ENCODE data around the gene EDA.
A peak's percentile ranks its signal among the peaks of the same experiment; 100 is the strongest.

Gene EDA

DNA sequence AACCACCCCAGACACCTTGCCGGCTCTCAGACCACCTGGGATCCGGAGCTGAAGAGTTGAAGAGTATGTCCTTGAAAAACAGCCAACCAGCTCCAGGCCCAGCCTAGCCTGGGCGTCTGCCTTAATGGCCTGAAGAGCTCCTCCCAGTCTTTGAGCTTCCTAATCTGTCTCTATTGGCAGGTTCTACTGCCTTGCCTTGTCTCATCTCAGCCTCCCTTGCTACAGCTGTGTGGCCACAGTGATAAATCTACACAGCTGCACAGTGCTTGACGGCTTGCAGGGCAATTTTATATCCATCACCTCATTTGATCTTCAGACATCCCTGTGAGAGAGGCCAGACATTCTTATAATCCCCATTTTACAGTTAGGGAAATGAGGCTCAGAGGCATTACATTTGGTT lies 413.9 kb downstream of the EDA start:
- DNase-seq, result no peak

DNA sequence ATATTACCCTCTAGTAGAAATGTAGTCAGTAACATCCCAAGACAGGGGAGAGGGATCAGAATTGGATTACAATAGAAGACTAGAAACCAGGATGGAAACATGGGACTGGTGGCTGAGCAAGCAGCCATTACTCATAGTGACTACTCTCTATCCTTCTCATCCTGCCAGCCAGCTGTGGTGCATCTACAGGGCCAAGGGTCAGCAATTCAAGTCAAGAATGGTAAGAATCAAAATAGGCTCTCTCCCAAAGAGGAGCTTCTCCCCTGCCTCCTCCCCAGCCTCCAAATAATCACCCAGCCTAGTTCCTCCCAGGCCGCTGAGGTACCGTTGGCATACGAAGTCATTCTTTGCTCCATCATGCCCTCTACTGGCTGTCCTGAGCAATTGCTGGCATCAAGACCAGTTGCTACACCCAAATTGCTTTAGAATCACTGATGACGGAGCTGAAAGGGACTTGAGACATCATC lies 414.4 kb downstream of the EDA start:
- DNase-seq, result peak; percentile 45 to 60

DNA sequence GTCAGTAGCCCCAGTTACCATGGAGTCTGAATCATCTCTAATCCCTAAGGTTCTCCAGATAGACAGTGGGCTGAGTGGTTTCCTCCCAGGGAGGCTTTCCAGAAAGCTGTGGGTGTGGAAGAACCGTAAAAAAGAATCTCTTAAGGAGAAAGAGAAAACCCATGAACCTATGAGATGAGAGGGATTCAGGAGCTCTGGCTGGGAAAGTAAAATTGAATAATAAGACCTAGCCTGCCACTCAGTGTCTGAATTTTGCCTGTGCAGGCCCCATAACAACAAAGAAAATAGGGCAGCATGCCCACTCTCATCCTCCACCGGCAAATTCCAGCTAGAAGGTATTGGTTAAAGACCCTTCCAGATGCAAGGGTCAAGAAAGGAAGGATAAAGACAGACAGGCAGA lies 416.9 kb downstream of the EDA start:
- DNase-seq, result no peak

DNA sequence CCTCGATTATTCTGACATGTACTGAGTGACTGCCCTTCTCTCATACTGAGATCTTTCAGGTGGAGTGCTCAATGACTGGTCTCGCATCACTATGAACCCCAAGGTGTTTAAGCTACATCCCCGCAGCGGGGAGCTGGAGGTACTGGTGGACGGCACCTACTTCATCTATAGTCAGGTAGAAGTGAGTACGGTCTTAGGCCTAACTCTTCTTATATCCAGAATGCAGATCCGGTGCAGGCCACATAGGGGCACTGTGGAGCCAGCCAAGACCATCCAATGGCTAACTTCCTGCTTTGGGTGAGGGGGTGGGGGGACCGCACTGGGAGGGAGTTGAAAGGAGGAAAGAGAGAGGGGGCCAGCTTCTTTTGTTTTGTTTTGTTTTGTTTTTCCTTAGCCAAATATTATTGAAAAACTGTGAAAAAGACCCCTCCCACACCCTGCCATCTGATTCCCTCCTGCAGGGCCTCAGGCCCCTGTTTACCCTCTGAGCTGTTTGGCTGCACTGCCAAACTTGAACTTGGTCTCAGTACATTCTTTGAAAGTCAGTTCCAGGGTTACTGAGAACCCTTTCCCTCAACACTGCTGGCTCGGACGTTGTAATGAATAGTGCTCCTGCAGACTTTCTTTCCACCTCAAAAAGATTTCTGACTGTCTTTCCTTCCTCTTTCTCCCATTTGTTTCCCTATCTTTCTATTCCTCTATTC lies 417.6 kb downstream of the EDA start:
- DNase-seq, result peak in 1 of 2 donors; percentile 33

DNA sequence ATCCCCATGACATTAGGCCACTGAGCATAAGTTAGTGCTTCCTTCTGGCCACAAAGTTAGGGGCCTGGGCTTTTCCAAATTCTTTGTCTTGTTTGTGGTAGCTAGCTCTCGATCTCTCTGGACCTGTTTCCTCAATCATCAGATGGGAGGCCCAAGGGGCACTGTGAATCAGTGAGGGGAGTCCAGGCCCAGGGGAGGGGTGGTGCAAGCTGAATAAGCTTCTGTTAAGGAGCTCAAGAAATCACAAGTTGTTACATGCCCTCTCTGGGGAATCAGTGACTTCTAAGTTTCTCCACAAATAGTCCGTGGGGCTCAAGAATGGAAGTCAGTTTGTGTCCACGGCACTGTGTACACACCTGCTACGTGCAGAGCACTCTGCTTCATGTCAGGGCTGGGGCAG lies 418.7 kb downstream of the EDA start:
- no peak for DNase-seq

DNA sequence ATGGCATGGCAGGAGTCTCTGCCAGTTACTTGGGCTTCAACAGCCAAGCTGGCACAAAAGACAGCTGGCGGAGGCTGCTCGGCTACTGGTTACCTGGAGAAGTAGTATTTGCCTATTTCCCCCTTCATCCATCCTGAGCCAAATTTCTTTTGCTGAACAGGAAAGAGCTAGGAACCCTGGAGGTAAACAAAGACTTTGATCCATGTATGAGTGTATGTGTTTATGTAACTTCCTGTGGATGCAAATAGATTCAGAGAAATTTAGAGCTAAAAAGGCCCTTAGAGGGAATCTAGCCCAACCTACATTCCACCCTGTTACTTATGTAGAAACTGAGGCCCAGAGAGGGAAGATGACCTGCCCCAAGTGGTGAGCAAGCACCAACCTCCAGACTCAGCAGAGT lies 422.6 kb downstream of the EDA start:
- no peak for DNase-seq

DNA sequence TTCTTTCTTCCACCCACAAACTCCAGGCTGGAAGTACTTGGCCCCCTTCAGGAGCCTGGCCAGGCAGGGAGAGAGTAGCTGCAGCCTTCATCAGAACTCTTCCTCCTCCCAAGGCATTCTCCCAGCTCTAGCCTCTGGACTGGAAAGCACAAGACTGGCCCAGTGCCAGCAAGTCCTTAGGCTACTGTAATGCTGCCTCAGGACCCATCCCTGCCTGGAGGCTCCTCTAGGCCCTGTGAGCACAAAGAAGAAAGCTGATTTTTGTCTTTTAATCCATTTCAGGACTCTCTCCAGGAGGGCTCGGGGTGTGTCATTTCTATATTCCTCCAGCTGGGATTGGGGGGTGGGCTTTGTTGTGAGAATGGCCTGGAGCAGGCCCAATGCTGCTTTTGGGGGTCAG lies 423.0 kb downstream of the EDA start:
- DNase-seq, result no peak

DNA sequence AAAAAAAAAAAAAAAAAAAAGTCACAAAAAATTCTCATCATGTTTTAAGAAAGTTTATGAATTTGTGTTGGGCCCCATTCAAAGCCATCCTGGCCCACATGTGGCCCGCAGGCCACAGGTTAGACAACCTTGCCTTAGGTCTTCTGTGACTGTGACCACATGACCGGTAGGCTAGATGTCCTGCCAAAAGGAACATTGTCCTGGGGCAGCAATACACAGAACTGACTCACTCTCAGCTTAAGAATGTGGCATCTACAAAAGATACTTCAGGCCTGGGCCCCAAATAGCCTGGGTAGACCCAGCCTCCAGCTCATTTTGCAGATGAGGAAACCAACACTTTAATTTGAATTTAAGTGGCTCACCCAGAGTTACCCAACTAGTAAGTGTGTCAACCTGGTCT lies 423.8 kb downstream of the EDA start:
- DNase-seq, result no peak

DNA sequence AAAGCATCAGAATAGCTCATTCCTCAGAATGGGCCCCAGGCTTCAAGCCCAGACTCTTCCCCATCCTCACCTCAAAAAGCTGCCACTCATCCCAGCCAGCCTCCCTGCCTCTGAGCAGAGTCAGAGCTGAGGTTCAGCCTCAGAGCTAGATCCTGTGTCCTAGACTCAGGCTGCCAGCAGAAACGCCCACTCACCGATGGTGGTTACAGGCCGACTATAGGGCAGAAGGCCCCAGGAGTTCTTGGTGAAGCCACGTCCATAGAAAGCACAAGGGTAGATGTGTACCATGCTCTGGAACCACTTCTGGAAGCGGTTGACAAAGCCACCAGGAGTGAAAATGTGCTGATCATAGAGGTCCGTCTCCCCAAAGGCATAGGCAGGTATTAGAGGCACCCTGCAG lies 426.1 kb downstream of the EDA start:
- DNase-seq, result no peak

DNA sequence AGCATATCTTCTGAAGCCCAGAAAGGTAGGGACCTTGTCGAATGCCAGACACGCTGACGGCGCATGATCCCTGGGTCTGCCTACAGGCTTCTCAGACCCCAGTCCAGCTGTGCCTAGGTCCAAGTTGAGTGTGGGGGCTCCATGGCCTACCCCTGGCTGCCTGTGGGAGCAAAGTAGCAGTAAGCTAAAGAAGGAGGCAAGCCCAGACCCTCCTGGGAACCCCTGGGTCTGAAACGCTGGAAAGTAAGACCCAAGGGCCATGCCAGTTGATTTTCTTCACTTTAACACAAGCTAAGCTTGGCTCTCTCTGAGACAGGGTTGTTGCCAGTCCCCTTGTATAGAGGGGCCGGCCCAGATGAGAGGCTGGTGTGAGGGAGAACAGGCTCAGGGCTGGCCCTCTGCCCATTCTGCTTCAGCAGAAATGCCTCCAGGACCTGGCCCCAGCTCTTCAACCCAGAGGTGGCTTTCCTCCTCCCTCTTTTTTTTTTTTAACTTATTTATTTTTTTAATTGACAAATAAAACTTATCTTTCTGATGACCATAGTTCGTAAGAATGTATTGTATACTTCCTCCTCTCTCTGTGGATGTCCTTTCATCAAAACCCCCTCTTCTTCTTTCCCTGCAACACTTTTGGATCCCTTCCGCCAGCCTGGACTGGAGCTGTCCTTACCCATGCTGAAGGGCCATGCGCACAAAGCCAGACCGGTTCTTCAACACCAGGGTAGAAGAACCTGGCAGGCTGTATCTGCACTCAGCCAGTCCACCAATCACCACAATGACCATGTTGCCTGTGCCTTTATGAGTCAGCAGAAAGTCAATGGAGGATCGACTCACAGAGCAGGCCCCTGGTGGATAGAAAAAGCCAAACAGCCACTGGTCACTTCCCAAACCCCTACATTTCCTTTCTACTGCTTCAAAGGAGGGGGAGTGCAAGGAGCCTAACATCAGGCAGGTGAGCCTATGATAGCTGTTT lies 426.8 kb downstream of the EDA start:
- DNase-seq, result no peak

DNA sequence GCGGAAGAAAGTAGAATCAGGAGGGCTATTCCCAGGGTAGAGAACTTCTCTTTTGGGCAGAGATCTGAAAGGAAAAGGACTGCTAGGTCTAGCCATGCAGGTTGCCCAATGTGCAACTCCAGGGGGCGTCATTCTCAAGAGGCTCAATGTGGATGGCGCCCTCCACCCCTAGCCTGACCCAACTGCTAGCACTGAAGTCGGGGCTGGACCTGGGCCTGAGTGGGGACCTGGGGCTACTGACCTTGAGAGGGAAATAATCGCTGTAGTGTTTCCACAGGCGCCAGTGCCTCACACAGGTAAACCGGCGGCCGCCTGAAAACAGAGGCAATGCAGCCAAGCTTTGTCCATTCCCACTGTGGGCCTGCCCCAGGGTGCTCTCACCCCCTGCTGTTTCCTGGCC lies 427.8 kb downstream of the EDA start:
- no peak for DNase-seq

DNA sequence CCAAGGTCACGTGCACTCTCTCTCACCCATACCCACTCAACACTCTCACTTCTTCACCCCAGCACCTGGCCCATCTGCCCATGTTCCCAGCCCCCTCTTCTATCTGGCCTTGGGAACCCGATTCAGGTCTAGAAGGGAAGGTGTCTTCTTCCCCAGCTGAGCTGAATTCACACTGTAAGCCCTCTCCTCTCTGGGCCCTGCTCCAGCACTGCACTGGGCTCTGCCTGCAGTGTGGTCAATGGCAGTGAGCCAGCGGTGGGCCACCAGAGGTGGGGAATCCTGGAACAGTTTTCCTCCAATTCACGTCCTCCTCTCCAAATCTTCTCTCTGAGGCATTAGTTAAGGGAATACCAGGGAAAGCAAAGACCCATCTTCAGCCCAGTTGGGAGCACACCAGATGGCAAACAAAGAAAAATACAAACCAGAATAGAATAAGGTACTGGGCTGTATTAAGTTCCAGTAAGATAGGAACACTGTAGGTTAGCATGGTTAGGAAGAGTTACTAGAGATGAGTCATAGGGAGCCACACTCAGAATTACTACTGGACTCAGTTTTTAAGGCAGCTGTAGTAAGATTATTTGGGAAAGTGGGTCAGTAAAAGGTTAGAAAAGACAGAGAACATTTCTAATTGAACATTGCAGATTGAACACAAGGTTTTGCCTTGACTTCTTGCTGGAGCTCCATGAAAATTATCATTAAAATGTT lies 428.8 kb downstream of the EDA start:
- no peak for DNase-seq

DNA sequence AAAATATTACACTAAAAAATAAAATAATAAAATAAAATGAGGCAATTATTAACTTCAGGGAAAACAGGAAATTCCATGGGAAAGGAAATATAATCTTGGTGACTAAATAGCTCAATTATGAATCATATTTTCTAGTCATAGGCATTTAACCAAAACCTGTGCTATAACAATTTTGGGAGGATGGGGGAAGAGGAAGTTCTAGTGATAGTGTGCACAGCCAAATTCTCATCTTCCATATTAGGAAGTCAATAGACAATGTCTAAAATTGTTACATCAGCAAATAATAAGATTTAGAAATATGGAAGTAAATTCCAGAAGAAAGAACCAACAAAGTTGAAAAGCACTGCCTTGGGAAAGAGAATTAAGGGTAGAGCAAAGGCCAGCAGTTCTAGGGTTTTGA lies 431.1 kb downstream of the EDA start:
- no peak for DNase-seq

DNA sequence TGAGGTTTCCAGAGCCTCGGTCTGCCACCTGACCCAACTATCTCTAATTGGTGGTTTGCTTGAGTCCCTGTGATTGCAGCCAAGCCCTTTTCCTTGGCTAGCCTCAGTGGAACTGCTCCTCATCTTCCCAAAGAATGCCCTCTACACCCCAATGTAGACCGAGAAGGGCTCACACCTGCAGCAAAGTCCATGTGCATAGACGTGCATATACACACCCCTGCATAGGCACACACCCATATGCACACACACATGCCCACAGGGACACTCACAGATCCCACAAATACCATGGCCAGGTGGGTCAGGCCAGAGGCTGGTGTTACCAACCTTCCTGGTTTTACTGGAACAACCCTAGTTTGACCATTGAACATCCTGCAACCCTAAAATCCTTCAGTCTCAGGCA lies 433.5 kb downstream of the EDA start:
- DNase-seq, result no peak

DNA sequence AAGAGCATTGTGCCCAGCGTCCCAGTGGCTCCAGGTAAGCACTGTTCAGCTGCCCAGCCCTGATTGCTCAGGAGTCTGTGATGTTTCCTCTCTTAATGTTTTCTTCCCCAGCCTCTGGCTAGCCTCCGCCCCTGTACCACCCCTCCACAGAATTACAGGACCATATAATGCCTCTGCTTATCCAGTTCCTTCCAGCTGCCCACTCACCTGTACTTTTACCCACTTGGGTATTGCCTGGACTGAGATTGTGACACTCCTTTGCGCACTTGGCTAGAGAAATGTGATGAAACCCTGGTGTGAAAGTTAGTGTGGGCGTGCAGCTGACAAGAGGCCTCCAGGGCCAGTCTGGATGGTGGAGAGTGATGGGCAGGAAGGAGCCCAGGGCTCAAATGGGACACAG lies 434.0 kb downstream of the EDA start, which contains the start of gene AWAT2:
AWAT2 (minus strand) TSS at position 14 of the 400 bp plus-strand sequence; CDS start at position 8, 6 bp downstream.
- DNase-seq, result peak; percentile 37 to 53

DNA sequence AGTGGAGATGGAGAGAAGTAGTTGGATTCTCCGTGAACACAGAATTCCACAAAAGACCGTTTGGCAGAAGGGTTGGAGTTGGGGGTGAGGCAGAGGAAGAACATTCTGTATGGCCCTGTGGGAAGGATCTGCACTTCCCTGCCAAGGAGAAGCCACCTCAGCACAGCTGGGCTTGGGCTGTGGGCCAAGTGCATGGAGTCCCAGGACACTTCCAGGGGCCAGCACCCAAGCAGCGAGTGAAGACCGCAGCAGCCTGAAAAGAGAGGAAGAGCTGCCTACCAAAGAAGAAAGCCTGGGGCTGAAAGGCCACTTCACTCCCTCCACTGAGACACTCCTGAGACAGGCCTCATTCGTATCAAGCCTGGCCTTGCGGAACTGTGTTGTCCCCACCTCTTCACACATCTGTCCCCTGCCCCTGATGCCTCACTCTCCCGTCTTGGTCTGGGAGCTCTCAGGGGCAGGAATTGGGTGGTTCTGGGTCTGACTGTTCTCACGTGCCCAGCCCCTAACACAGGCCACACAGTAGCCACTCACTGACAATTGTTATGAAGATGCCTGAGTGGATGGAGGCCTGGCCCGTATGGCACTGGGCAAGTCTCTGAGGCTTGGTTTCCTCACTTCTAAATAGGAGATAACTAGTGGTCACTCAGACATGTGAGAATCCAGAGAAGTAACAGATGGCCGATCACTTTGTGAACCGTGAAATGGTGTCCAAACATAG lies 437.1 kb downstream of the EDA start:
- no peak for DNase-seq

DNA sequence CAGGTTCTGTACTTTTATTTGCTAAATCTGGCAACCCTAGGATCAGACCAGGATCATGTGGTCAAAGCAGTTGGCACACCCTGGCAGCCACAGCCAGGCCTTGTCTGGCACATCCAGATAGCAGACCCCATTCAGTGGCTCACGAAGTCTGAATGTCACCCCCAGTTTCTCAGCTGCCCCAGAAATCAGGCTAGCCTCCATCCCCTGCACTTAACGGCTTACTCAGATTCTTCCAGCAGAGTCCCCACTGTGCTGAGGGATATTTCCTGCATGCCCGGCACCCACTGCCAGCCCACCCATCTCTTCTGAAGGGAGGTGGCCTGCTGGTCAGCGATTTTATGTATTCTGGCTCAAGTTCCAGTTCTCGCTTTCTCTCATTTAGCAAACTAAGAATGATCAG lies 438.5 kb downstream of the EDA start:
- no peak for DNase-seq

DNA sequence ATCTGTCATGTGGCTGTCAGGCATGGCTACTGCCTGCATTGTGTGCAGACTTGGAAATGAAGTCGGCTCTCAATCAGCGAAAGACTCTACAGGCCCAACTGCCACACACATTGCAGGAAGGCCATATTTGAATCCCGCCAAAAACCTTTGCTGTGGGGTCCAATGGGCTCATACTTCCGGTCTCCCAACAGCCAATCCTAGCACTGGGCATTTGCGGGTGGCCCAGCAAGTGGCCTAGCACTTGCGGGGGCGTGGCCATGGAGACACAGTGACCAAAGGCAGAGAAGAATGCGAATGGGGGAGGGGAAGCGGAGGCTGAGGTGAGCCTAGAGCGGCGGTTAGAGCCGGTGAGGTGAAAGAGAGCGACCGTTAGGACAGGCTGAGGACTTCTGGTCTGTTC lies 446.2 kb downstream of the EDA start, which contains the start of gene OTUD6A:
OTUD6A (plus strand) TSS at position 382 of the 400 bp plus-strand sequence. CDS start 68 bp downstream, outside the sequence.
- DNase-seq, result no peak

DNA sequence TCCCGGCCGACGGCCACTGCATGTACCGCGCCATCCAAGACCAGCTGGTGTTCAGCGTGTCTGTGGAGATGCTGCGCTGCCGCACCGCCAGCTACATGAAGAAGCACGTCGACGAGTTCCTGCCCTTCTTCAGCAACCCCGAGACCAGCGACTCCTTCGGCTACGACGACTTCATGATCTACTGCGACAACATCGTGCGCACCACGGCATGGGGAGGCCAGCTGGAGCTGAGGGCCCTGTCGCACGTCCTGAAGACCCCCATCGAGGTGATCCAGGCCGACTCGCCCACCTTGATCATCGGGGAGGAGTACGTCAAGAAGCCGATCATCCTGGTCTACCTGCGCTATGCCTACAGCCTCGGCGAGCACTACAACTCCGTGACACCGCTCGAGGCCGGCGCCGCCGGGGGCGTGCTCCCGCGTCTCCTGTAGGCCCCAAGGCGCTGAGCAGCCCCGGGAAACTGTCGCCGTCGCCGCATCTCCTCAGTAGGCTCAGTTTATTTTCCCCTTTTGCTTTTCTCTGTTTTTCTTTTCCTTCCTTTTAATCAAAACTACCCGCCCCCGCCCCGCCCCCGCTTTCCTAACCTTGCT lies 447.1 kb downstream of the EDA start:
- no peak for DNase-seq

DNA sequence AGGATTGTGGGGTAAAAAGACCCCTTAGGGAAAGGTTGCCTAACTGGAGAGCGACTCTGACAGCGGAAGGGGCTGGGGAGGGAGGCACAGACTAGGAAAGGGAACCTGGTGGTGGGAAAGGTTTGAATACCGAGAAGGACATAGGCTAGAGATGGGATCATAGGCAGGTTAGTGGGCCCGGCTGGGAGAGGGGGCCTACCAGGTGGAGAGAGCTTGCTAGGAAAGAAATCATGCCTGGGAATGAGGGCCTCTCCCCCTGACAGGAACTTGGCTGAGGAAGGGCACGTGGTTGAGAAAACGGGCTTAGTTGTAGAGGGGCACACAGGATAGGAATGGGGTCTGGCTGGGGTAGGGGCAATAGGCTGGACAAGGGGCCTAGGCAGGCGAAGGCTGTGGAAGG lies 450.7 kb downstream of the EDA start:
- DNase-seq, result no peak

DNA sequence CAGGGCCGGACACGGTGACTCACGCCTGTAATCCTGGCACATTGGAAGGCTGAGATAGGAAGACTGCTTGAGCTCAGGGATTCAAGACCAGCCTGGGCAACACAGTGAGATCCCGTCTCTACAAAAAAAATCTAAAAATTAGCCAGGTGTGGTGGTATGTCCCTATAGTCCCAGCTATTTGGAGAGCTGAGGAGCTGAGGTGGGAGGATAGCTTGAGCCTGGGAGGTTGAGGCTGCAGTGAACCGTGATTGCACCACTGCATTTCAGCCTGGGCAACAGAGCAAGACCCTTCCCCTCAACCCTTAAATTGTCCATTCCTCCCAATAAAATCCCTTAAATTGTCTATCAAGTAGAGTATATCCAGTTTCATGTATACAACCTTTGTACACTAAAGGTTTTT lies 463.4 kb downstream of the EDA start:
- no peak for DNase-seq

DNA sequence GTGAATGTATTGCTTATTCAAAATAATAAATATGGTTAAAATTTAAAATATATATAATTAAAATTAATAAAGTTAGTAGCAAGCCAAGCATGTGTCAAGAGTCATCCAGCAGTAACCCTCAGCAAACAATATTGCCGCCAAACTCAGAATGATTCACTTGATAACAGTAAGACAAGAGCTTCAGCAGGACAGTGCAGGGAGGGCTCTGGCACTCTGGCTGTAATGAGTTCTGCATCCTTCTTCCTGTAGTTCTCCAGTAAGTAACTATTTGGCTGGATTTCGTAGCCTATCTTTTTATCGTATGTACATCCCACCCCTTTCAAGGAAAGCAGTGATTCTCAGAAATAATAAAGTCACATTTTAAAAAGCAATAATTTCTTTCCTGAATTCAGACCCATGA lies 464.0 kb downstream of the EDA start:
- DNase-seq, result no peak

Measured in inflammatory macrophage (primary cell).